Neuronal stem cell (in vitro differentiated cells): ENCODE measurements around the gene LMO2.

Experiments used
- DNase-seq: peaks from one replicate; pipeline ENCODE4 v3.0.0-alpha.2; 2013; ENCODE audit warnings: low spot score
- H2AFZ ChIP-seq: one replicate; pipeline ENCODE4 v1.6.1; 2013; ENCODE audit warnings: mild to moderate bottlenecking, low read length, inconsistent platforms
- H2AK5ac ChIP-seq: 2 replicates; pipeline ENCODE4 v1.6.1; 2013; ENCODE audit warnings: low read depth, mild to moderate bottlenecking, inconsistent platforms, low read length, moderate library complexity, mixed read lengths
- H2BK120ac ChIP-seq: 2 replicates; pipeline ENCODE4 v1.6.1; 2013; ENCODE audit warnings: low read depth, mild to moderate bottlenecking, inconsistent platforms, low read length, moderate library complexity, mixed read lengths
- H2BK12ac ChIP-seq: one replicate; pipeline ENCODE4 v1.6.1; 2013; ENCODE audit warnings: low read length, inconsistent platforms
- H2BK15ac ChIP-seq: 2 replicates; pipeline ENCODE4 v1.6.1; 2013; ENCODE audit warnings: mild to moderate bottlenecking, low read length, inconsistent platforms, mixed read lengths
- H2BK5ac ChIP-seq: one replicate; pipeline ENCODE4 v1.6.1; 2013; ENCODE audit warnings: inconsistent platforms, mild to moderate bottlenecking, low read length, moderate library complexity
- H3K14ac ChIP-seq: one replicate; pipeline ENCODE4 v1.6.1; 2013; ENCODE audit warnings: low read length, inconsistent platforms
- H3K18ac ChIP-seq: 2 replicates; pipeline ENCODE4 v1.6.1; 2013; ENCODE audit warnings: low read length, inconsistent platforms
- H3K23ac ChIP-seq: 2 replicates; pipeline ENCODE4 v1.6.1; 2013; ENCODE audit warnings: low read depth, mild to moderate bottlenecking, mixed read lengths, low read length, inconsistent platforms; ENCODE audit not compliant: poor library complexity
- H3K27ac ChIP-seq: replicated peaks from 3 replicates; pipeline ENCODE4 v1.5.1; 2013; ENCODE audit warnings: low read length, inconsistent platforms
- H3K27me3 ChIP-seq, 3 experiments: 2 replicates each; pipeline ENCODE4 v1.6.1; 2013; ENCODE audit warnings: low read length in 3 of 3, mild to moderate bottlenecking in 2 of 3, inconsistent platforms in 1 of 3, low read depth in 1 of 3, mixed read lengths in 1 of 3, moderate library complexity in 1 of 3; ENCODE audit not compliant: control insufficient read depth in 3 of 3, insufficient read depth in 3 of 3
- H3K36me3 ChIP-seq, 2 donors: replicated peaks in 1 of 2; 2 replicates each; pipeline ENCODE4 v1.6.1; 2013; ENCODE audit warnings: low read length in 2 of 2; ENCODE audit not compliant: control insufficient read depth in 2 of 2, insufficient read depth in 2 of 2
- H3K4ac ChIP-seq: 2 replicates; pipeline ENCODE4 v1.6.1; 2013; ENCODE audit warnings: inconsistent platforms, mild to moderate bottlenecking, low read length, moderate library complexity
- H3K4me1 ChIP-seq, 2 donors: 1 replicate in 1 of 2; 2 replicates in 1 of 2; pipeline ENCODE4 v1.6.1; 2013; ENCODE audit warnings: low read length in 2 of 2, low read depth in 1 of 2; ENCODE audit not compliant: control insufficient read depth in 2 of 2, insufficient read depth in 1 of 2
- H3K4me2 ChIP-seq: one replicate; pipeline ENCODE4 v1.6.1; 2013; ENCODE audit warnings: mild to moderate bottlenecking, low read length, inconsistent platforms; ENCODE audit not compliant: insufficient read depth, poor library complexity, severe bottlenecking
- H3K4me3 ChIP-seq, 2 donors: 2 replicates each; pipeline ENCODE4 v1.5.1; 2013; ENCODE audit warnings: low read length in 2 of 2, mild to moderate bottlenecking in 2 of 2, inconsistent platforms in 1 of 2, moderate library complexity in 1 of 2
- H3K79me1 ChIP-seq: one replicate; pipeline ENCODE4 v1.6.1; 2013; ENCODE audit warnings: low read depth, mild to moderate bottlenecking, inconsistent platforms, low read length, moderate library complexity
- H3K9ac ChIP-seq: one replicate; pipeline ENCODE4 v1.6.1; 2013; ENCODE audit warnings: mild to moderate bottlenecking, low read depth, low read length, inconsistent platforms; ENCODE audit not compliant: poor library complexity
- H3K9me3 ChIP-seq, 2 donors: replicated peaks in 1 of 2; 2 replicates each; pipeline versions ENCODE3 to v1.6.1; 2013; ENCODE audit warnings: low read length in 2 of 2, mild to moderate bottlenecking in 2 of 2, inconsistent platforms in 1 of 2, low read depth in 1 of 2, mixed read lengths in 1 of 2, moderate library complexity in 1 of 2; ENCODE audit not compliant: control insufficient read depth in 2 of 2, insufficient read depth in 1 of 2
- H4K8ac ChIP-seq: one replicate; pipeline ENCODE4 v1.6.1; 2013; ENCODE audit warnings: low read depth, mild to moderate bottlenecking, inconsistent platforms, low read length, moderate library complexity
- H4K91ac ChIP-seq: one replicate; pipeline ENCODE4 v1.6.1; 2013; ENCODE audit warnings: low read length, low read depth, mild to moderate bottlenecking, inconsistent platforms; ENCODE audit not compliant: poor library complexity
- WGBS, 2 donors: extraction: QIAGEN DNeasy Blood & Tissue Kit; methylation state at CpG; one replicate each; pipeline ENCODE4 v1.1.7; 2013; ENCODE audit warnings: missing lambda C conversion rate in 2 of 2, mixed read lengths in 1 of 2; ENCODE audit not compliant: insufficient read length in 2 of 2, insufficient replicate concordance in 1 of 2; ENCODE audit errors: extremely low coverage in 2 of 2; 5-methylcytosine and 5-hydroxymethylcytosine counted together

LMO2 gene

GRCh38 chr11:33867561-33867960 is 24.3 kb downstream of the LMO2 start:
- peaks cover 7 to 95% (median 33%) of the 10 kb centered on the region in 3 experiments for H3K27me3 ChIP-seq
- no CpG with 5 or more reads among the region's 1 CpG for WGBS, 2 donors
- no peak overlapping the region for H3K18ac ChIP-seq
- no peak overlapping the region for H3K4me3 ChIP-seq
- H3K79me1 ChIP-seq = no peaks in the 10 kb centered on the region
- no peak overlapping the region for H2AK5ac ChIP-seq
- H2BK15ac ChIP-seq = no peak overlapping the region
- H3K4me1 ChIP-seq = peaks cover 5 to 8% of the 10 kb centered on the region in 2 donors
- H3K36me3 ChIP-seq = no peaks in the 10 kb centered on the region
- no peak overlapping the region for H2BK5ac ChIP-seq
- no peak overlapping the region for H3K9ac ChIP-seq
- no peak overlapping the region for H3K27ac ChIP-seq
- no peak overlapping the region for H4K8ac ChIP-seq
- H3K9me3 ChIP-seq = no peaks in the 10 kb centered on the region
- no peak overlapping the region for H4K91ac ChIP-seq
- no peak overlapping the region for H3K4me2 ChIP-seq
- H2BK120ac ChIP-seq = no peak overlapping the region
- H2AFZ ChIP-seq = no peak overlapping the region
- no peak overlapping the region for H3K4ac ChIP-seq
- H3K23ac ChIP-seq = no peak overlapping the region
- DNase-seq = no peak
- no peak overlapping the region for H2BK12ac ChIP-seq
- no peak overlapping the region for H3K14ac ChIP-seq

- no peak overlapping the region for H2AK5ac ChIP-seq
- H2BK15ac ChIP-seq = no peak overlapping the region
- H2BK120ac ChIP-seq = no peak overlapping the region
- no peak overlapping the region for H2BK12ac ChIP-seq
- H3K14ac ChIP-seq = no peak overlapping the region
- H3K79me1 ChIP-seq = no peaks in the 10 kb centered on the region
- no peak overlapping the region for H2AFZ ChIP-seq
- H2BK5ac ChIP-seq = no peak overlapping the region
- H3K9ac ChIP-seq = no peak overlapping the region
- peaks cover 7 to 95% (median 33%) of the 10 kb centered on the region in 3 experiments for H3K27me3 ChIP-seq
- no peak overlapping the region for H3K18ac ChIP-seq
- no peaks in the 10 kb centered on the region for H3K9me3 ChIP-seq
- no peak overlapping the region for H4K91ac ChIP-seq
- H3K4me3 ChIP-seq = no peak overlapping the region
- H3K4me1 ChIP-seq = peaks cover 5 to 8% of the 10 kb centered on the region in 2 donors
- H4K8ac ChIP-seq = no peak overlapping the region
- no peak overlapping the region for H3K4me2 ChIP-seq
- H3K27ac ChIP-seq = no peak overlapping the region
- no peak overlapping the region for H3K4ac ChIP-seq
- H3K36me3 ChIP-seq = no peaks in the 10 kb centered on the region
- H3K23ac ChIP-seq = no peak overlapping the region
- WGBS, 2 donors = no CpG with 5 or more reads among the region's 2 CpGs
- DNase-seq = no peak
Observed at GRCh38 chr11:33866936-33867335, 24.9 kb downstream of the LMO2 start.

GRCh38 chr11:33864479-33864878 is 27.4 kb downstream of the LMO2 start:
- no CpG with 5 or more reads among the region's 16 CpGs for WGBS, 2 donors

GRCh38 chr11:33863418-33864172 is 28.3 kb downstream of the LMO2 start:
- Histone ChIP-seq H3K14ac (no peak overlapping the region), H3K36me3 (no peaks in the 10 kb centered on the region), H3K9me3 (no peaks in the 10 kb centered on the region), H2AFZ (no peak overlapping the region), H2BK12ac (no peak overlapping the region), H3K9ac (no peak overlapping the region), H2BK120ac (no peak overlapping the region), H2BK15ac (no peak overlapping the region), H3K4me3 (no peak overlapping the region), H3K79me1 (no peaks in the 10 kb centered on the region), H3K27me3 (peaks cover 3 to 99% (median 17%) of the 10 kb centered on the region in 3 experiments), H2BK5ac (no peak overlapping the region), H3K23ac (no peak overlapping the region), H3K18ac (no peak overlapping the region), H3K4me1 (peaks cover 0 to 3% of the 10 kb centered on the region in 2 donors), H4K8ac (no peak overlapping the region), H3K27ac (no peak overlapping the region), H3K4me2 (no peak overlapping the region), H3K4ac (no peak overlapping the region), H2AK5ac (no peak overlapping the region), H4K91ac (no peak overlapping the region)
- DNase-seq = no peak
- WGBS, 2 donors = no CpG with 5 or more reads among the region's 7 CpGs

More at GRCh38 chr11:33864479-33864878, 27.4 kb downstream of the LMO2 start:
- Histone ChIP-seq H3K18ac (peak overlapping the region; percentile 70), H4K91ac (no peak overlapping the region), H3K27me3 (peaks cover 7 to 96% (median 22%) of the 10 kb centered on the region in 3 experiments), H3K27ac (no peak overlapping the region), H2BK15ac (no peak overlapping the region), H3K4ac (peak overlapping the region; percentile 28), H2BK12ac (peak overlapping the region; percentile 48), H2BK120ac (no peak overlapping the region), H3K9me3 (no peaks in the 10 kb centered on the region), H3K4me3 (no peak overlapping the region), H3K14ac (peak overlapping the region; percentile 43), H2AK5ac (peak overlapping the region; percentile 73), H3K9ac (peak overlapping the region; percentile 13), H2AFZ (no peak overlapping the region), H3K4me2 (no peak overlapping the region), H3K4me1 (peaks cover 0 to 3% of the 10 kb centered on the region in 2 donors), H3K23ac (peak overlapping the region; percentile 94), H2BK5ac (no peak overlapping the region), H3K79me1 (no peaks in the 10 kb centered on the region), H3K36me3 (no peaks in the 10 kb centered on the region), H4K8ac (no peak overlapping the region)
- DNase-seq = no peak
